Measurements from ENCODE around the gene GALNT14.

The GALNT14 gene

DNA sequence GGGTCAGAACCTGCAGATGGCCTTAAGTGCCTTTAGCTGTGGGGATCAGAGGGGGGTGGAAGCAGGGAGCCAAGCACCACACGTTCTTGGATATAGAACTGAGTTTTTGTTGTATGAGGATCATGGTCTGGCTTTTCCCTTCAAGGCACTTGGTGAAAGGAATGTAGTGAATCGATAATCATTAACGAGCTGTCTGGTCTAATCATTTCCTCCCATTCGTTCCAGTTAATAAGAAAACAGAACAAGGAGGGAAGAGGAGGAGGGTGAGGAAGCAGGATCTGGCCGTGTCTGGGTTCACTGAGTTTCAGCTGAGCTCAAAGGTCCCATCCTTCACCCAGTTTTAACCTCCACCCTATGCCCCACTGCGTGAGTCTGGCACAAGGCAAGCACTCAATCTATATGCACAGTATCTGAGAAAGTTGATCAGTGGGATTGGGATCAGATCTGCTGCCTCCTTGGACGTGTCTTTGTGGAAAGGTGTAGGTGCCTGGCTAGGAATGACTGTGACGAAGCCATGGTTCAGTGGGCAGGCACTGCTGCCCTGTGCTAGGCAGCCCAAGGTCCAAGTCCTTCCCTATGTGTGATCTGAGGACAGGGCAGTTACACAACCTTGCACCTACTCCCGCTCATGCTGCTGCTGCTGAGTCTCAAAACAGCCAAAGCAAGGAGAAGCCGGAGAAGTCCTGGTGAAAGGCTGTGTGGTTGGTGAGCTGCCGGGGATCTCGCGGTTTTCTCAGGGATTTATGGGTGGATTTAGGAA, 54.8 kb downstream of the GALNT14 start:
- DNase-seq: no peak

DNA sequence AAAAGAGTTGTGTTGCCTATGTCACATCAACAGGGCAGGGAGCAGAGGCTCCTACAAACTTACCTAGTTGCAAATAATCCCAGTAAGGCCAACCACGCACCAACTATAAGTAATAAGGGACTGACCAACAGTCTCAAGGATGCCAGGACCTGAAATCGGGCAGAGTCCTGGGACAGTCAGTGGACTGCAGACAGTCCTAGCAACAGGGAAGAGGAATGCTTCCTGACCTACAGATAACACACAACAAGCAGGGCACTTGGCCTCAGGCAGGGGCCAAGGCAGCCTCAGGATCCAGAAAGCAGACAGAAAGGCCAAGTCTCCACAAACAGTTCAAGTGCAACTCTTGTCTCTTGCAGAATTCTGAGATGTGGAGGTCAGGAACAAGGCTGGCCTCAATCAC, 56.2 kb downstream of the GALNT14 start:
- no peak for DNase-seq

DNA sequence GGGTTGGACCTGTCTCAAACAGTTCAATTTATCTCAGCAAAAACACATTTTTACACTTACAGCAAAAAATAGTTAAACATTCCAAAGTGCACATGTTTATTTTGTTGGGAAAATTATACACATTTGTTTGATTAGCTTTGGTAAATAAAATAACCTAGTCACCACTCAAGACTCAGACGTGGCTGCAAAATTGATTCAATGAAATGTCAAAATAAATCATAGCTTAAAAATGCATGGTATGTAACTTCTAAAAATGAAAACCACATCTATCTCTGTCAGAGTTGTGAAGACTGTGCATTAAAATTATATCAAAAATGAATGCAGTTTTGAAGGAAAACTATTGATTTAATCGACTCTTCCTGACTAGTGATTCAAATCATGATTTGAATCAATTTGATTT, 56.7 kb downstream of the GALNT14 start:
- no peak for DNase-seq

DNA sequence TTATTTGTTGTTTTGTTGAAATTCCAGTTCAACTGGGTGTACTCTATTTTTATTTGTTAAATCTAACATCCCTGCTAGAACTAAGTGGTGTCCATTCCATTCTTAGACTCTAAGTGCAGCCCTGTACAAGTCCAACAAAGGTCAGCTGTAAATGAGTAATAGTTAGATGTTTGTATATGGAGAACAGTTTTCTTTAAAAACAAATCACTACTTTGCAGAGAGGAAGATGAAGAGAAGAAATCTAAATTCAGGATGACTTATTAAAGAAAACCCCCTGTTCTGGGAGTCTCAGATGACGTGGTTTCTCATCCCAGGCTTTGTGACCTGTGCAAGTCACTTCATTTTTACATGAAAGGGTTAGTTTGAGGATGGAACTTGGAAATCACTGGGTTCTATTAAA, 57.9 kb downstream of the GALNT14 start:
- no peak for DNase-seq

DNA sequence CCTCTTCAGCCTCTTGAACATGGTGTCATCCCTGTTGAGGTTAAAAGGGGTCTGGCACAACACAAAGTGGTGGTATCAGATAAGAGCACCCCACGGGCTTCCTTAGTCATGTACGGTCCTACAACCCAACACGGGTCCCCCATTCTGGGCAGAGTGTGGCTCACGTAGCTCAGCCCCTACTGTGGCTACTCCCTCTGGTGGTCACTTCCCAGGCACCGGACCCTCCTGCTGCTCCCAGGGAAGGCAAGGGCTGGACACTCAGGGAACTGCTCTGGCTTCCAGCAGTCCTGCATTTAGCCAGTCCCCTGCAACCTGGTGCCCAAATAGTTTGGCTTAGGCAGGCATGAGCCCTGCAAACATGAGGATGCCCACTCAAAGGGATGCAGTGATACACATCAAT, 58.6 kb downstream of the GALNT14 start:
- no peak for DNase-seq

DNA sequence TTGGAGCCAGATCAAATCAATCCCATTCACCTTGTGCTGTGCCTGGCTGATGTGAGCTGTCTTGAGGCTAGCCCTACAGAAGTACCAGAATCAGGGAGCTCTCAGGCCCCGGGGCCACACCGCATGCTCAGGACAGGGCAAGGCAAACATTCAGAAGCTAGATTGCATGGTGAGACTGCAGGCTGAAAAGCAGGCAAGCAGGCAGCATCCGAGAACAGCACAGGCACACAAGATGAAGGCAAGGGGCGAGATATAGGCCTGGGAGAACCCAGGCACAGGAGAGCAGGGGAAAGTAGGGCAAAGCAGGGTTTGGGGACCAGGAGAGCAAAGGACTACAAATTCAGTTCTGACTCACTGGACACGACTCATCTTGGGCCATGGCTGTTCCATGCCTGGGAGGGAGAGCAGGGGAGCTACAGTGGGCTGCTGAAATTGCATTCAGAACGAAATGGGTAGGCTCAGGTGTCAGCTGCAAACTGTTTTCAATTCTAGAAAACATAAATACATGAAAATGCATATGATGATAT, 59.6 kb downstream of the GALNT14 start:
- DNase-seq: no peak

DNA sequence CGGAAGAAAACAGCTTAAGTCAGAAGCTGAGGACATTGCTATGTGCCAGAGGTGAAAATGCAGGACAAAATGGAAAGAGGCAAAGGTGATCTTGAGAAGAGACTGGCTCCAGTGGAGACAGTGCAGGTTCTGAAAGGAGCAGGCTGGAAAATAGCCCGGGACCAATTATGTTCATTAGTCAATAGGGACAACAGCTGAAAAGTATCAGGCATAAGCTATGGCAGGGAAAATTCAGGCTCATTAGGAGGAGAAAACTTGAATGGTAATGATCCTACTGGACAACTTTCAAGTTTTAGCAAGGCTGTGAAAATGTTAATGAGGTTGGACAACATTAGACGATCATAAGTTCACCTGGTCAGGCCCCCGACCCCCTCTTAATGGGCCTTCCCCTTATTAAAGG, 60.2 kb downstream of the GALNT14 start:
- no peak for DNase-seq

DNA sequence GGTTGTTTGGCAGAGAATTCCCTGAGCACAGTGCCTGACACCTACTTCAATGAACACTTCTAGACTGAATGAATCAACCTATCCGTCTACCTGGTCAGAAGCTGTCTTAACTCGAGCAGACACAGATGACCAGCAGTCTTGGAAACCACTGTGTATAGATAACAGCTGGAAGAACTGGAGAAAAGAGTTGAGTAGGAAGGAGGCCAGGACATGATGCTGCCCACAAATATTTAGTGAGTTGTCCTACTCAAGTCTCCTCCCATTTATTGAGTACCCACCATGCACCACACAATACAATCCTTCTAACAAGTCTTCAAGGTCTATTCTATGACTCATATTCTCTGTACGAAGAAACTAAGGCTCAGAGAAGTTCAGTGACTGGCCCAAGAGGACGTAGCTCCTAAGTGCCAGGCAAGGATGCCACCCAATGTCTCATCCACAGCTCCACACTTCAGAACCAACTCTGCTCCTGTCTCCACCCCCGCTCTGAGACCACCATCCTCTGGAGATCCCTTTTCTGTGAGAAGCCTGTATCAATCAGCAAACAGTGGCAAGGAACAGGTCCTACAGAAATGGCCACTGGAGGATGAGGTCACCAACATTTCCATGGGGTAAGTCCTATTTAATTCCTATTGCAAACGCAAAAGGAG, 62.2 kb downstream of the GALNT14 start:
- DNase-seq: no peak

DNA sequence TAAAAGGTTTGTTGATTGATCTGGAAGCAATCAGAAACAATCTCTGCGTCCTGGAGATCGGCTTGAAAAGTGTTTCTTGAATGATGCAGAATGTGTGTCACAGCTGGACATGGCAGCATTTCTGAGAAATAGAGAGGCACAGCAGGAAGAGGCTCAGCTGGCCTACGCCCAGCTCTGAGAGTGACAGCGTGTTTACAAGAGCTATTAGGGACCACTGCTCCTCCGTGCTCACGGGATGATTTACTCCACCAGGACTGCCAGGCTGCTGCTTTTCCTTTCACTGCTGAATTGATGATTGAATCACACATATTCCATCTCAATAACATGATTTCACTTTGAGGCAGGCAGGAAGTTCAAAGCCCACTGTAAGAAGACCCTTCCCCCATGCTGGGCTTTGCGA, 62.8 kb downstream of the GALNT14 start:
- DNase-seq: no peak

DNA sequence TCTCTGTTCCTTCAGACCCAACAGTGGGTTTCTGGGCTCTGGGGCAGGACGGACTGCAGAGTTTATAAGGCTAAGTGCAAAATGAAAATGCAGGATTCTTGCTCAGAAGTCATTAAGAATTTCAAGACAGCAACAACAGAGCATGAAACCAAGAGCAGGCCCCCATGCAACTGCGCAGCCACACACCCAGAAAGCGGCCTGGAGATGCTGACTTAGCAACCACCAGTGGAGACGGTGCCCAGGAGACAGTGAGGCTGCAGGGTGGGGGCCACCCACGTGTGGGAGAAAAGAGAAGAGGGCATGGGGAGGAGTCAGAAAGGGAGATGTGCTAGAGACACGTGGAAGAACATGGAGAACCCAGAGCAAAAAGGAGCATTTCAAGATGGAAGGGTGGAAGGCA, 66.5 kb downstream of the GALNT14 start:
- no peak for DNase-seq

DNA sequence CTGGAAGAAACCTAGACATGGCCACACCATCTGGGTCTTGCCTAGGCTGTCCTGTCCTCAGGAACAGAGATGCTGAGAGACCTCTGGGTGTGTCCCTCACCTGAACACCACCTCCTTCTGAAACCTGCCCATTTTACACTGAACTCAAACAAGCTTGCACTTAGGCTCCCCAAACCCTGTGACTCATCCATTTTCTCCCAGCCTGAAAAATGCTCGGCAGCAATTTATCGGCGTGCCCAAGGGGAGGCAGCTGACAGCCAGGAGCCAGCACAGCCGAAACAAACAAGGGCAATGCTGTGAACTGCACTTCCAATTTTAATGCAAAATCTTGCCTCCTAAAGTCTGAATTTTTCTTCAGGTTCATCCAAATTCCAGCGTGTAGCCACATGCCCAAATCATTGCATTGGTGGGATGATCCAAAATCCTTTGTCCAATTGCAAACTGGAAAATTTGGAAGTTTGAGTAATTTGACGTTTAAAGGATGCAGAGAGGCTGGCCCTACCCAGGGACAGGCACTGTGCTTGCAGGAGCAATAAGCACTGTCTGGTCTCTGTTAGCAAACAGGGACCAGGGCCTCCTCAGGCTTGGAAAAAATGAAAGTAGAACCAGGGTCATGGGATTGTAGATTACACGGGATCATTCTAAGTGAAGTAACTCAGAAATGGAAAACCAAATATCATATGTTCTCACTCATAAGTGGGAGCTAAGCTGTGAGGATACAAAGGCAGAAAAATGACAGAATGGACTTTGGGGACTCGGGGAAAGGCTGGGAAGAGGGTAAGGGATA, 67.7 kb downstream of the GALNT14 start:
- DNase-seq: no peak

DNA sequence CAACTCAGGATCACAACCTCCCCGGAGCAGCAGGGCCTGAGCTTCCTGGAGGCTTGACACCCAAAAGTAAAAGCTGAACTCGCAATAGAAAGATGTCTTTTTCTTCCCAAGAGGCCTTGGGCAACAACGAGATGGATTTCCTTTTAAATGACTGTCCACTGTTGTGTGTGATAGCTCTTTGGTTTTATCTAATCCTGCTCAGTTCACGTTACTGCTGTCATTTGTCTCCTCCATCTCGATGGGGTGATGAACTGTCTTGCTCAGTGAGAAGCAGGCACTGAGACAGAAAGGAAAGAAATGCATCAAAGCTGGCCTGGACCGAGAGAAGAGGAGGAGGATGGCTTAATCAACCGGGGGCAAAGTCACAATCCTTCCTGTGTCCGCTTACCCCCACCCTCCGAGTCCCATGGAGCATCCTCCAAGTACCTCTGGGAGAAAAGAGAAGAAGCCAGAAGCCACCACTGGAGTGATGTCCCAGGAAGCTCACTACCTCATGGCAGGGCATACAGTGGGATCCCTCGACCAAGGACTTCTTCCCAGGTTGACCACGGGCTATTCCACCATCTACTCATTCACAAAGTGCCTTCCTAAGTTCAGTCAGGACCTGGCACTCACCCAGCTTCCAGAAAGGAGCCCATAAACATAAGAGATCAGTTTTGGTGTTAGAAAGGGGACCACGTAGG, 68.5 kb downstream of the GALNT14 start:
- DNase-seq: no peak

DNA sequence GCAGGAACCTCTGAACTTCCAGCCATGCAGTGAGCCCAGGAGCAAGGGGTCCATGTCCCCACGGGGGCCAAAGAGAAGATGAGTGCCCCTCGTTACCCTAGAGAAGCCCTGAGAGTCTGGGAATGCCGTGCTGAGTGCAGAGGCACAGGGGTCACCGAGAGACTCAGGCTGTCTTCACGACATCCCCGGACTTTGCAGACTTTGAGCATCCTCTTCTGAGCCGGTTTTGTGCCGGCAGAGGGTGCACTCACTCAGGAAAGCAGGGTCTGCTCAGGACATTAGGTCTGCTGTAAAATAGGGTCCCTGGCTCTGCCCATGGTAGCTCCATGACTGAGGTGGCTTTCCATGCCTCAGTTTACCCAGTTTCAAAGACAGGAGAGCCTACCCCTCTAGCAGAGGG, 71.0 kb downstream of the GALNT14 start:
- no peak for DNase-seq

DNA sequence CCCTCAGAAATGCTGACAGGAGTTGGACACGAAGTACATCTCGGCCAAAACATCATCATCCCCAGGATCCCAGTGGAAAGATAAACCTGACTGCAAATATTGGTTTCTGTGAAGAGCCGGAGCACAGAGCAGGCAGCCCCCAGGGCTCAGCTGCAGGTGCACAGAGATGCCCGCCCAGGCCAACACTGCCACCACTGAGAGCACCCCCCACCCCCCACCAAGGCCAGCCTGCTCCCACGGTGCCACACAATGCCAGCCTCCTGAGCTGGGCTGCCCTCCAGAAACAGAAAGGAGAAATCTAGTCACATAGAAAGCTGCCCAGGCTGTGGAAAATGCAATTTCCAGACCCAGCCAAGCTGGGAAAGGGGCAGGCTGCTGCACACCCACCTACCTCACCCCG, 71.7 kb downstream of the GALNT14 start:
- DNase-seq: no peak

DNA sequence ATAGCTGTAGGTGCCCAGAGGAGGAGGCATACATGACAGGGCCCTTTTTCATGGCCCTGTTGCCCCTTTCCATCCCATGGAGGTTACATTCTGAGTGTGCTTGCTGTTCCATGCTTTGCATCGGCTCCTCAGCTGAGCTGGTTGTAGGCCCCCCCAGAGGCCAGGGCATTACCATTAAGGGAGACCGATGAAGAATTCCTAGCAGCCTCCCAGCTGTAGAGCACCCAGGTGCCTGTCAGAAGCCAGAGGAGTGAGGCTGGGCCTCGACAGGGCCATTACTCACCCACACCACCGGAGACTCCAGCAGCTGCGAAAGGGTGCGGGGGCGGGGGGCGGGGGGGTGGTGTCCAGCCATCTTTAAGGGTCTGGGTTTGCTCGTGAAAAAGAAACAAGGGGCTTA, 72.2 kb downstream of the GALNT14 start:
- DNase-seq: no peak

DNA sequence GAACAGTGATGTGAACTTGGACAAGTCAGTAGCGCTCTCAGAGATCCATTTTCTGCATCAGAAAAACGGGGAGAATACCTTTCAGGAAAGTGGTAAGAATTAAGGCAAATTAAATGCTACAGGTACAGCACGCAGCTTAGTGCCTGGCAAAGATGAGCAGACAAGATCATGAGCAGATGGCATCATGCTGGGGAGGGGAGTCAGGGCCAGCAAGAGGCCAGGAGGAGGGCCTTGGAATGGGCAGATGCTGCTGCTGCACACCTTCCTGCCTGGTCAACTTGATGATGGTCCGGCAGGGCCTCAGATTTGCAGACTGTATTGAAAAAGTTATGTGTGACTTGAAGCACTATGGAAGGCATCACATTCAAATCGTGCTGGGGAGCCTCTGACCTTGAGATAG, 72.9 kb downstream of the GALNT14 start:
- DNase-seq: no peak

DNA sequence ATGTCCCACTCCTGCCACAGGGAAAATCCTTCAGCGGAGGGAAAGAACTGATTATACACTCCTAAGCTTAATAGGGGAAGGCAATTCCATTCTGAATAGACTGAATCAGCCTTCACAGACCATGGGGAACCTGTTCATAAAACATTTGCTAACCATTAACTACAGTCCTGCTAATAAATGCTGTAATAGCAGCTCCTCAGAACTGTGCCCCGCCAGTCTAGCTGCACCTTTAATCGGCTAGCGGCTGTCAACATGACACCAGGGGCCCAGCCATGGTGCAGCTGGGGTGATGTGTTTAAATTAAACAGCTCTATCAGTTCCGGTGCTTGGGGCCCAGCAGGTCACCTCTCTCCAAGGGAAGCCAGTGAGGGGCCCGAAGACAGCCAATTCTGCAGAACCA, 77.8 kb downstream of the GALNT14 start:
- DNase-seq: no peak

DNA sequence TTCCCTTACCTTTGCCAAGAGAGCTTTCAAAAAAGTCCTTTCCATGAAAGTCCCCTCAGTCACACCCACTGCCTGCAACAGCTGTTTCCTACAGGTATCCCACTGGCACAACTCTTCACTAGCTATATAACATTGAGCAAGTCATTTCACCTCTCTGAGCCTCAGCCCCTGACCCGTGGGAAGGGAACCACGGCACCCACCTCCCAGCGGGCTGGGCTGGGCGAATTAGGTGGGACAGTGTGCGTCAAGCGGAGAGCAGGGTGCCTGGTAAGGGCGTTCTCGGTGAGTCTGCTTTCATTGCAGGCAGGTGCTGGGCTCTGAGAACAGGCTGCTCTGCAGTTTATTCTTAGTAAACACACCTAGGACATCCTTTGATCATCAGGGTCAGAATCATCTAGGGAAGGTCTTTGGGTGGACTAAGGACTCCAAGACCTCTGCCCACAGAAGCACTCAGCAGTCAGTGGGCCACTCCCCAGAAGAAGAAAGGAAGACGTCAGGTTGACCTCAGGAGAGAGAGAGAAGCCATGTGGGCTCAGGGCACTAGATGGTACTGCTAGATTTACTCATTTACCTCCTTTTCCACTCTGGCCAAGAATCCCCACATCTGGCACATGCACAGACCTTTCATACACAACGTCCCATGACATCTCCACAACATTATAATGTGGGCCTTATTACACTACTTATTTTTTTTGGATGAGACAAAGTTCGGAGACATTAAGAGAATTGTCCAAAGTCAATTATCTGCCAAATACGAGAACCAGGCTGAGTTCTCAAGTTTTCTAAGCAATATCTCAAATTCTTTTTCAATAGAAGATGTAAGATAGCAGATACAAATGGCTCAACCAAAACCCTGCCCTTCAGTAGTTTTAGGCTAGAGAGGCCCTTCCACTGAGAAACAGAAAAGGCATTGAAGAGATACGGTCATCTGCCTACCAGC, 79.9 kb downstream of the GALNT14 start:
- DNase-seq: no peak

DNA sequence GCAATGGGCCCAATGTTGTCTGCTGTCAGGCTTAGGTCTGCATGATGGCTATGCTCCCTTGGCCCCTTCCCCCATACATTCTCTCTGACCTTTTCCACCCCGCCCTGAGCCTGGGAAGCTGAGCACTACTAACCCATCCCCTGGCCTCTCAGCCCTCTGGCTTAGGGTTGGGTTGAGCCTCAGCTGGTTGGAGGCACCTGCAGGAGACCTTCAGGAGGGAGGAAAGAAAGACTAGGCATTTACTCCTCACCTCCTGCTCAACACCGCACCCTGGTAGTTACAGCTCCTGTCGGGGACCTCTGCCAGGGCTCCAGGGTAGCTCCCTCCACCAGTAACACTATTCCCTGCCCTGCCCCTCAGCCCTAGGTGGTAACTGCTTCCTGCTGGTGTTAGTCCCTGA, 80.5 kb downstream of the GALNT14 start:
- no peak for DNase-seq

DNA sequence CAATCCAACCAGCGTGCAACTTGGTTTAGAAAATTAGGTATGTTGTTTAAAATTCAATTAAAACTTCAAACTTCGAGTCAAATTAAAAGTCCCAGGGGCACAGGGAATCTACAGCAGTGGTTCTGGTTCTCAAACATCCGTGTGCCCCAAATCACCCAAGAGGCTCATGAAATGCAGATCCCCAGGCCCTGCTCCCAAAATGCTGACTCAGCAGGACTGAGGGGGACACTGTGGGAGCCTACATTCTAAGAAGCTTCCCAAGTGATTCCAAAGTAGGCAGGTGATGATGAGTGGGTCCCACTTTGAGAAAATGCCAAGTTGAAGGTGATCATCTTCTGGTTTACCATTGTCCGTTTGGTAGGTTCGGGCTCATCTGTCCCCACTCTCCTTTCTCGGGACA, 82.3 kb downstream of the GALNT14 start:
- DNase-seq: no peak

DNA sequence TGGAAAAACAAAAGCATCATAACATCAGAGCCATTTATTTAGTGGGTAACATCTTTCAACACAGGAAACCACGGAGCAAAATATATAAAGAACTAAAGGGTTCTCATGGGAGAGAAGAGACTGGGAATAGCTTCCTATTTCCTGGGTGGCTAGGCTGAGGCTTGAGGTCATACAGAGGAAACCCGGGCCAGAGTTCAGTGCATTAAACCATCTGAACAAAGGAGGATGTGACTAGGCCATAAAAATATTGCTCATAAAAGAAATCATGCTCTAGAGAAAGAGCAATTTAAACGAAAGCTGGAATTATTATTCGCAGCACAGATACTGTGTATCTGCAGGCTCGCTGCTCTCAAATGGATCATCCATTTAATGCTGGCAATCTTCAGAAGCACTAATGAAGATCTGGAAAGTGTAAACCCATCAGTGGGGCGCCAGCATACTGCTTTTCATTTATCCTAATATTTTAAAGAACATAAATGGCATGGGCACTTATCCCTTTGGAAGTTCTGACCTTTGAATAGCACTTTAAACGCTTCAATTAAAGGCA, 83.3 kb downstream of the GALNT14 start:
- DNase-seq: no peak
